Heart left ventricle (tissue), 13 donors: ENCODE measurements around the gene DYSF.

Experiments
- CTCF ChIP-seq, 12 donors: fragments of 200-600 bp; sonication (generic) in 4 of 12; IDR thresholded peaks; one replicate each; pipeline versions ENCODE4 v1.5.0 to v1.8.0; 2018 to 2022; ENCODE audit warnings: antibody characterized with exemption in 12 of 12, mild to moderate bottlenecking in 5 of 12
- POLR2A ChIP-seq, 2 donors: fragments of 450-650 bp; IDR thresholded peaks; one replicate each; pipeline ENCODE4 v1.6.1; 2017; ENCODE audit warnings: antibody characterized with exemption in 2 of 2, mild to moderate bottlenecking in 2 of 2, moderate library complexity in 2 of 2
- donor health status: ischemic (EF 13 %, LVEDD 7.1; RV severe dilation, severe dysfunction).
- donor health status: DM: no; HTN: yes; CAD: no.
- donor health status: DM: no; HTN: no; CAD: no.
- donor health status: ischemic (EF 25% LVEDD 6.9; RV normal size, moderate dysfunction).
- donor health status: ischemic (EF 25% LVEDD 5.7; RV mildly dilated, moderate dysfunction).
- donor health status: ischemic (EF 35%, LVEDD 5.7; RV mildly dilated, moderate dysfunction).
- donor health status: nonischemic (EF 11% LVEDD 7.7; RV severe dilation, severe dysfunction).
- donor health status: DM: yes; HTN: yes; CAD: no.
- donor health status: PGD.
- donor health status: ischemic (EF 29% LVEDD 5.4; RV normal size, mild dysfunction).
- donor health status: nonischemic (EF 23%, LVEDD 6.1; RV moderate dilation, normal function).

GRCh38 chr2:71690876-71691475 lies 237.6 kb downstream of the DYSF start:
- no peak for TF ChIP-seq CTCF (IDR thresholded peaks at IDR 0.05)
- no peak for TF ChIP-seq POLR2A (IDR thresholded peaks at IDR 0.05)
